Prostate gland (tissue), 2 donors: ENCODE results near the gene RBM3. TPM values are rescaled to one million over a fixed set of nuclear protein-coding genes. Genes with fewer than 3 reads are reported as not detected.

Experiments
- DNase-seq: peaks from one replicate; pipeline ENCODE4 v3.0.0-alpha.2; 2019; ENCODE audit warnings: low spot score
- H3K27ac ChIP-seq, 2 donors: fragments of 200-600 bp; sonication (generic); 2 replicates each; pipeline ENCODE4 v1.5.1; 2017 to 2019
- H3K27me3 ChIP-seq: fragments of 200-600 bp; sonication (generic); replicated peaks from 2 replicates; pipeline ENCODE4 v1.5.1; 2019; ENCODE audit not compliant: insufficient read depth
- H3K36me3 ChIP-seq, 2 donors: fragments of 200-600 bp; sonication (generic); 1 replicate in 1 of 2; 2 replicates in 1 of 2; pipeline versions ENCODE4 v1.5.1 to v1.8.1; 2017 to 2019
- H3K4me1 ChIP-seq: fragments of 200-600 bp; sonication (generic); replicated peaks from 2 replicates; pipeline ENCODE4 v1.5.1; 2019
- H3K4me3 ChIP-seq, 2 donors: fragments of 200-600 bp; sonication (generic); 2 replicates each; pipeline ENCODE4 v1.5.1; 2017 to 2019
- H3K9me3 ChIP-seq: fragments of 200-600 bp; sonication (generic); 2 replicates; pipeline ENCODE4 v1.5.1; 2017
- CTCF ChIP-seq, 4 experiments: fragments of 200-600 bp in 2 of 4; fragments of 450-650 bp in 2 of 4; sonication (generic) in 2 of 4; IDR thresholded peaks; 1 replicate in 3 of 4; 2 replicates in 1 of 4; pipeline ENCODE4 v1.5.1; 2016 to 2019; ENCODE audit warnings: antibody characterized with exemption in 4 of 4, mild to moderate bottlenecking in 2 of 4, moderate library complexity in 2 of 4
- POLR2A ChIP-seq: fragments of 450-650 bp; IDR thresholded peaks from one replicate; pipeline ENCODE4 v1.6.1; 2016; ENCODE audit warnings: antibody characterized with exemption, mild to moderate bottlenecking
- POLR2AphosphoS5 ChIP-seq: sonication (generic); formaldehyde crosslinking; IDR thresholded peaks from one replicate; pipeline ENCODE4 v1.6.1; 2017; ENCODE audit warnings: antibody characterized with exemption
- WGBS: methylation state at CpG from one replicate; pipeline ENCODE4 v1.1.5; 2018; 5-methylcytosine and 5-hydroxymethylcytosine counted together
- intact Hi-C: fragments of 100-400 bp; cut with DNase I; formaldehyde crosslinking; loops from one replicate; pipeline ENCODE4 v1.14.2; 2022
- total RNA-seq, 2 donors: library from RNA; depleted of rRNA; stranded (reverse); fragments of >200 nt; gene quantifications; one replicate each; pipeline ENCODE4 v1.1.0, GENCODE V29; 2016

The RBM3 gene
- total RNA-seq, 2 donors from 2014 or later = 155 to 169 TPM

GRCh38 chrX:48576108-48576507, 1.8 kb downstream of the RBM3 start:
- no peaks in the 10 kb centered on the region for H3K27me3 ChIP-seq
- H3K9me3 ChIP-seq = no peaks in the 10 kb centered on the region
- no peaks in the 10 kb centered on the region for H3K36me3 ChIP-seq
- WGBS = 60% methylated on average over 6 of the region's 6 CpGs
- no peaks in the 10 kb centered on the region for H3K4me1 ChIP-seq
- DNase-seq = no peak
- no peak overlapping the region for H3K4me3 ChIP-seq
- intact Hi-C loops = no loop called here
- no peak for TF ChIP-seq POLR2A
- peak overlapping the region in 1 of 2 donors; percentile 97 for H3K27ac ChIP-seq

- TF ChIP-seq POLR2AphosphoS5 (no peak), POLR2A (no peak), CTCF (IDR thresholded peaks at IDR 0.05) (no peak)
- Histone ChIP-seq H3K4me3 (no peak overlapping the region), H3K27ac (no peak overlapping the region), H3K36me3 (no peaks in the 10 kb centered on the region), H3K9me3 (no peaks in the 10 kb centered on the region), H3K27me3 (no peaks in the 10 kb centered on the region), H3K4me1 (no peaks in the 10 kb centered on the region)
- WGBS = 81% methylated on average over 2 of the region's 2 CpGs
- DNase-seq = no peak
- intact Hi-C loops = no loop called here
Observed at GRCh38 chrX:48578661-48579128, 4.4 kb downstream of the RBM3 start.

- intact Hi-C loops = no loop called here
- H3K9me3 ChIP-seq = no peaks in the 10 kb centered on the region
- WGBS = 52% methylated on average over 3 of the region's 3 CpGs
- DNase-seq = no peak
- no peaks in the 10 kb centered on the region for H3K27me3 ChIP-seq
- TF ChIP-seq CTCF (IDR thresholded peaks at IDR 0.05) (no peak), POLR2A (no peak), POLR2AphosphoS5 (no peak)
- H3K27ac ChIP-seq = no peak overlapping the region
- H3K36me3 ChIP-seq = no peaks in the 10 kb centered on the region
- no peaks in the 10 kb centered on the region for H3K4me1 ChIP-seq
- H3K4me3 ChIP-seq = no peak overlapping the region
Observed at GRCh38 chrX:48579259-48579658, 5.0 kb downstream of the RBM3 start.

DNA sequence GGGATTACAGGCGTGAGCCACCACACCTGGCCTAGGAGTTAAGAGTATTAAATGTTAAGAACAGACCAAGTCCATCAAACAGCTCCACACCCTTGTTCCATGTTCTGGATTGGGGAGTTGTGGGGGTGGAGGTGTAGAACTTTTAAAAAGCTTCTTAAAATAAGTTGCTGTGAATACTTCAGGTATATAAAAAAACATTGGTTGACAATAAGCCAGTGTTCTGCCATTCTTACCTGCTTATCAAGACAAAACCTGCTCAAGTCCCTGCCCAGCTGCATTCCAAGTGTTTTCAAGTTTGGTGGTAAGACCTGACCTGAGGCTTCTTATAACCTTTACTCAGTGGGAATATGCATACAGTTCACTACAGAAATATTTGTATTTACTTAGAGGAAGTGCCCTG, 6.4 kb downstream of the RBM3 start:
- no peak overlapping the region for H3K27ac ChIP-seq
- WGBS = 70% methylated on average over 1 of the region's 1 CpG
- no peaks in the 10 kb centered on the region for H3K27me3 ChIP-seq
- DNase-seq = peak; percentile 15
- TF ChIP-seq POLR2AphosphoS5 = no peak
- TF ChIP-seq POLR2A = no peak
- no peak for TF ChIP-seq CTCF (IDR thresholded peaks at IDR 0.05)
- no peaks in the 10 kb centered on the region for H3K36me3 ChIP-seq
- no peaks in the 10 kb centered on the region for H3K9me3 ChIP-seq
- no peak overlapping the region for H3K4me3 ChIP-seq
- intact Hi-C loops = no loop called here
- no peaks in the 10 kb centered on the region for H3K4me1 ChIP-seq

GRCh38 chrX:48584698-48585097, 10.4 kb downstream of the RBM3 start:
- intact Hi-C loops = no loop called here
- WGBS = 55% methylated on average over 2 of the region's 2 CpGs
- no peak for DNase-seq
- Histone ChIP-seq H3K27ac (no peak overlapping the region), H3K4me1 (no peaks in the 10 kb centered on the region), H3K9me3 (no peaks in the 10 kb centered on the region), H3K4me3 (no peak overlapping the region), H3K36me3 (no peaks in the 10 kb centered on the region), H3K27me3 (no peaks in the 10 kb centered on the region)
- TF ChIP-seq POLR2A (no peak), POLR2AphosphoS5 (no peak), CTCF (IDR thresholded peaks at IDR 0.05) (no peak)
